ENCODE measurements around the gene GTF2F2. TPM values are rescaled to one million over a fixed set of nuclear protein-coding genes. Genes with fewer than 3 reads are reported as not detected.
A peak's percentile ranks its signal among the peaks of the same experiment; 100 is the strongest.

Gene GTF2F2
- total RNA-seq, 4 donors from 2014 or later: 24.5 to 35.0 (median 30.5) TPM

DNA sequence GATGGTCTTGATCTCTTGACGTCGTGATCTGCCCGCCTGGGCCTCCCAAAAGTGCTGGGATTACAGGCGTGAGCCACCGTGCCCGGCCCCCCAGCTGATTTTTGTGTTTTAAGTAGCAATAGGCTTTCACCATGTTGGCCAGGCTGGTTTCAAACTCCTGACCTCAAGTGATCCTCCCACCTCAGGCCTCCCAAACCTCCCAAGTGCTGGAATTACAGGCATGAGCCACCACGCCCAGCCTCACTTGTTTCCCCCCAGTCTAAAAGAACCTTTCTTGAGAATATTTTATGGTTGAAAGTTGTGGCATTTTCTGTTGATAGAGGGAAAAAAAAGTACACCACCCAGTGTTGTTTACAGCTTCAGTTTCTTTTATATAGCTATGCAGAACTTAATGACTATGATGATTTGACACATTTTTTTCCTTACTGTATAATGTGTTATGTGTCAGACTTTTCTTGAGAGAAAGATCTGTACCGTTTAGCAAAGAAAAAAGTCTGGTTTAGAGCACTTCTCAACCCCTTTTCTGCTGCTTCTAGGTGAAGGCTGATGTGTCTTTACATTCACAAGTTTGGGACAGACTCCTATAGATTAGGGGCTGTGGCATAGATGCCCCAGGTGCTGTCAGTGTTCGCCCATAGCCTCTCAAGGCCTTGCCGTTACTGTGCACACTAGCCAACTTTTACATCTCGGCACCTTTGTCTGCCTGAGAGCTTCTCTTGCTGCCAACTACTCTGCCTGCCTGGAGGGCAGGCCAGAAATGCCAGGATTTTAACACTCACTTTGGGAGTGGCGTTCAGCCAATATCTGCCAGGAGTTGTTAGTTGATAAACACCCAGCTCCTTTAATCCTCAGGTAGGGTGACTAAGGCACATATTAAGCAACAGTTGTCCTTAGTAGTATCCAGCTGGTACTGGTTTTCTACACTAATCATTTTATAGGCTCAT lies 47.6 kb downstream of the GTF2F2 start:
- Histone ChIP-seq H3K27ac (peak overlapping the region; percentile 40), H3K9me3 (no peaks in the 10 kb centered on the region), H3K27me3 (no peaks in the 10 kb centered on the region), H3K4me3 (no peak overlapping the region), H3K36me3 (no peaks in the 10 kb centered on the region), H3K4me1 (peaks cover 14% of the 10 kb centered on the region)
- DNase-seq (ENCODE audit: low spot score in 2 of 2): no peak
- WGBS: 79% methylated on average over 12 of the region's 12 CpGs
- no peak for TF ChIP-seq EP300 (IDR thresholded peaks at IDR 0.05)
- peak in 1 of 3 donors; percentile 49 for TF ChIP-seq POLR2AphosphoS5 (IDR thresholded peaks at IDR 0.05)
- TF ChIP-seq, protein P1, sequence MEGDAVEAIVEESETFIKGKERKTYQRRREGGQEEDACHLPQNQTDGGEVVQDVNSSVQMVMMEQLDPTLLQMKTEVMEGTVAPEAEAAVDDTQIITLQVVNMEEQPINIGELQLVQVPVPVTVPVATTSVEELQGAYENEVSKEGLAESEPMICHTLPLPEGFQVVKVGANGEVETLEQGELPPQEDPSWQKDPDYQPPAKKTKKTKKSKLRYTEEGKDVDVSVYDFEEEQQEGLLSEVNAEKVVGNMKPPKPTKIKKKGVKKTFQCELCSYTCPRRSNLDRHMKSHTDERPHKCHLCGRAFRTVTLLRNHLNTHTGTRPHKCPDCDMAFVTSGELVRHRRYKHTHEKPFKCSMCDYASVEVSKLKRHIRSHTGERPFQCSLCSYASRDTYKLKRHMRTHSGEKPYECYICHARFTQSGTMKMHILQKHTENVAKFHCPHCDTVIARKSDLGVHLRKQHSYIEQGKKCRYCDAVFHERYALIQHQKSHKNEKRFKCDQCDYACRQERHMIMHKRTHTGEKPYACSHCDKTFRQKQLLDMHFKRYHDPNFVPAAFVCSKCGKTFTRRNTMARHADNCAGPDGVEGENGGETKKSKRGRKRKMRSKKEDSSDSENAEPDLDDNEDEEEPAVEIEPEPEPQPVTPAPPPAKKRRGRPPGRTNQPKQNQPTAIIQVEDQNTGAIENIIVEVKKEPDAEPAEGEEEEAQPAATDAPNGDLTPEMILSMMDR (IDR thresholded peaks at IDR 0.05): no peak

- DNase-seq (ENCODE audit: low spot score in 2 of 2): no peak
- H3K27me3 ChIP-seq: no peaks in the 10 kb centered on the region
- H3K36me3 ChIP-seq: no peaks in the 10 kb centered on the region
- WGBS: 42% methylated on average over 2 of the region's 2 CpGs
- peaks cover 10% of the 10 kb centered on the region for H3K4me1 ChIP-seq
- H3K9me3 ChIP-seq: no peaks in the 10 kb centered on the region
- H3K4me3 ChIP-seq: no peak overlapping the region
- H3K27ac ChIP-seq: peak overlapping the region; percentile 40
- TF ChIP-seq, protein P1 (IDR thresholded peaks at IDR 0.05): no peak
- no peak for TF ChIP-seq POLR2AphosphoS5 (IDR thresholded peaks at IDR 0.05)
- TF ChIP-seq POLR2A (IDR thresholded peaks at IDR 0.05): no peak
- no peak for TF ChIP-seq EP300 (IDR thresholded peaks at IDR 0.05)
Observed at GRCh38 chr13:45168555-45168930, 48.2 kb downstream of the GTF2F2 start.

DNA sequence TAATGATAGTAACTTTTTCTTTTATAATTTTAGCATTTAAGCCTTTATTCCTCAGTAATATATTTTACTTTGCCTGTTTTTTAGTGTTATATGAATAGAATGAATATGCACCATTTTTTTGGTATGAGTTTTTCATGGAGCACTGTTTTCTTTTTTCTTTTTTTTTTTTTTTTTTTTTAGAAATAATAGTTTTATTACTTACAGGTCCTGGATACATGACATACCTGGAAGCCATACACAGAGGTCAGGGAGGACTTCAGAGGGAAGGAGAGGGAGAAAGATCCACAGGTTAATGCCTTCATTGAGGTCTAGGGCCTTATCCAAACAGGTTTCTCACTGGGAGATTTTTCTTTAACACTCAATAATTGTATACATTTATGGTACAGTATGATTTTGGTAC lies 54.2 kb downstream of the GTF2F2 start:
- no peaks in the 10 kb centered on the region for H3K36me3 ChIP-seq
- no peaks in the 10 kb centered on the region for H3K27me3 ChIP-seq
- H3K4me3 ChIP-seq: no peak overlapping the region
- no peaks in the 10 kb centered on the region for H3K4me1 ChIP-seq
- H3K27ac ChIP-seq: no peak overlapping the region
- H3K9me3 ChIP-seq: no peaks in the 10 kb centered on the region
- no peak for DNase-seq (ENCODE audit: low spot score in 2 of 2)
- TF ChIP-seq POLR2AphosphoS5 (IDR thresholded peaks at IDR 0.05): no peak
- TF ChIP-seq, protein P1 (IDR thresholded peaks at IDR 0.05): no peak
- no peak for TF ChIP-seq EP300 (IDR thresholded peaks at IDR 0.05)
- TF ChIP-seq POLR2A (IDR thresholded peaks at IDR 0.05): no peak

DNA sequence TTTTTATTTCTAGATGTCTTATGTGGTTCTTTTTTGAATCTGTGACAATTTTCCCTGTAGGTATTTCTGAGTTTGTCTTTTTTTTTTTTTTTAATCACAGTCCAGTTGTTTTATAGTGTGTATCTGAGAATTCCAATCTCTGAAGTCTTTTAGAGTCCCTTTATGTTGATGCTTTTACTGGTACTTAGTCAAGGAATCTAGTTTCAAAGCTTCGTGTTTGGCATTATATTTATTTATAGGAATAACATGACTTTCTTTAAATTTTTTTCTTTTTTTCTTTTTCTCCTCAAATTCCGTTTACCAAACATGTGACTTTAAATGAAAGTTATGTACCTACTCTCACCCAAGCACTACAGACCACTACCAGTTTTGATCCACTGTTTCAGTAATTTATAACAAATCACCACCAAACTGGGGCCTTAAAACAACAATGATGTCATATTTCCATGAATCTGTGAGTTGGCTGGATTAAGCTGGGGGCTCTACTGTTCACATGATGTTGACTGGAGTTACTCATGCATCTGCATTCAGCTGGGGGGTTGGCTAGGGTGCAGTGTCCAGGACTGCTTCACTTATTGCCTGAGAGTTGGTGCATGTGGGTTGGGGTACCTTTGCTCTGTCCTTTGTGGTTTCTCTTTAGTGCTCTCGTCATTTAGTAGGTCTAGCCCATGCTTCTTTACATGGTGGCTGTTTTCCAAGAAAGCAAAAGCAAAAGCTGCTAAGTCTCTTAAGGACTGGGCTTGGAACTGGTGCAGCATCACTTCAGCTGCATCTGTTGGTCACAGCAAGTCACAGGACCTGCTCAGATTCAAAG lies 58.2 kb downstream of the GTF2F2 start:
- 81% methylated on average over 3 of the region's 3 CpGs for WGBS
- Histone ChIP-seq H3K27me3 (no peaks in the 10 kb centered on the region), H3K36me3 (no peaks in the 10 kb centered on the region), H3K9me3 (no peaks in the 10 kb centered on the region), H3K4me3 (no peak overlapping the region), H3K4me1 (no peaks in the 10 kb centered on the region), H3K27ac (no peak overlapping the region)
- DNase-seq (ENCODE audit: low spot score in 2 of 2): no peak
- TF ChIP-seq, protein P1 (IDR thresholded peaks at IDR 0.05): no peak

GRCh38 chr13:45179428-45179827 lies 59.1 kb downstream of the GTF2F2 start:
- peaks cover 2% of the 10 kb centered on the region for H3K36me3 ChIP-seq
- no peaks in the 10 kb centered on the region for H3K27me3 ChIP-seq
- TF ChIP-seq, protein P1 (IDR thresholded peaks at IDR 0.05): no peak
- TF ChIP-seq EP300 (IDR thresholded peaks at IDR 0.05) (no peak), POLR2AphosphoS5 (IDR thresholded peaks at IDR 0.05) (no peak), POLR2A (IDR thresholded peaks at IDR 0.05) (no peak)
- DNase-seq (ENCODE audit: low spot score in 2 of 2): no peak
- no peak overlapping the region for H3K27ac ChIP-seq
- H3K4me3 ChIP-seq: no peak overlapping the region
- H3K9me3 ChIP-seq: no peaks in the 10 kb centered on the region
- H3K4me1 ChIP-seq: no peaks in the 10 kb centered on the region
